RWPE2 (cell line): ENCODE measurements around the gene RANBP3L.
"Not testable (repeated sequence)": the region's sequence is repeated elsewhere in the genome, so short reads cannot be mapped to it uniquely, and the experiment has no call there.

Experiments
- ATAC-seq: fragments of 200-7000 bp; cut with Tn5 transposase; 3 replicates; pipeline ENCODE4 v1.9.1; 2021; ENCODE audit warnings: low read depth
- DNase-seq: peaks from one replicate; pipeline ENCODE4 v3.0.0-alpha.2; 2020; ENCODE audit warnings: low spot score
- H3K27ac ChIP-seq: fragments of 450-650 bp; 2 replicates; pipeline ENCODE4 v1.5.1; 2017; ENCODE audit warnings: mild to moderate bottlenecking; ENCODE audit not compliant: poor library complexity, severe bottlenecking
- H3K27me3 ChIP-seq: fragments of 250-450 bp; sonication (Bioruptor Pico); 2 replicates; pipeline ENCODE4 v1.5.1; 2021; ENCODE audit warnings: mild to moderate bottlenecking, moderate library complexity; ENCODE audit not compliant: insufficient read depth, poor library complexity, severe bottlenecking
- H3K36me3 ChIP-seq: fragments of 250-450 bp; sonication (Bioruptor Pico); 2 replicates; pipeline ENCODE4 v1.5.1; 2020; ENCODE audit warnings: low read depth, mild to moderate bottlenecking, moderate library complexity
- H3K4me1 ChIP-seq: fragments of 250-450 bp; sonication (Bioruptor Pico); 2 replicates; pipeline ENCODE4 v1.5.1; 2021; ENCODE audit warnings: mild to moderate bottlenecking, moderate library complexity; ENCODE audit not compliant: insufficient read depth, poor library complexity, severe bottlenecking
- H3K4me3 ChIP-seq: fragments of 250-450 bp; sonication (Bioruptor Pico); 2 replicates; pipeline ENCODE4 v1.5.1; 2021; ENCODE audit warnings: mild to moderate bottlenecking, moderate library complexity; ENCODE audit not compliant: severe bottlenecking
- H3K9me3 ChIP-seq: fragments of 250-450 bp; sonication (Bioruptor Pico); 2 replicates; pipeline ENCODE4 v1.5.1; 2021; ENCODE audit warnings: mild to moderate bottlenecking, moderate library complexity; ENCODE audit not compliant: severe bottlenecking
- CTCF ChIP-seq: fragments of 450-650 bp; IDR thresholded peaks from one replicate; pipeline ENCODE4 v1.5.1; 2017; ENCODE audit warnings: mild to moderate bottlenecking, moderate library complexity; ENCODE audit not compliant: poor library complexity, severe bottlenecking

RANBP3L gene

GRCh38 chr5:36205329-36205728 lies 96.4 kb downstream of the RANBP3L start:
- H3K27ac ChIP-seq, result no peak overlapping the region
- H3K4me1 ChIP-seq, result peaks cover 16% of the 10 kb centered on the region
- DNase-seq, result no peak
- H3K9me3 ChIP-seq, result no peaks in the 10 kb centered on the region
- no peak overlapping the region for H3K4me3 ChIP-seq
- ATAC-seq, result no peak
- H3K27me3 ChIP-seq, result no peaks in the 10 kb centered on the region
- no peak for TF ChIP-seq CTCF
- H3K36me3 ChIP-seq, result peaks cover 36% of the 10 kb centered on the region

GRCh38 chr5:36202521-36202961 lies 99.2 kb downstream of the RANBP3L start:
- H3K27ac ChIP-seq, result no peak overlapping the region
- peaks cover 59% of the 10 kb centered on the region for H3K36me3 ChIP-seq

GRCh38 chr5:36200513-36200912 lies 101.2 kb downstream of the RANBP3L start:
- Histone ChIP-seq H3K4me1 (peaks cover 14% of the 10 kb centered on the region), H3K27ac (no peak overlapping the region), H3K9me3 (no peaks in the 10 kb centered on the region), H3K36me3 (peaks cover 66% of the 10 kb centered on the region), H3K27me3 (no peaks in the 10 kb centered on the region), H3K4me3 (no peak overlapping the region)
- TF ChIP-seq CTCF, result no peak
- ATAC-seq, result peak; percentile 100
- DNase-seq, result no peak

More at GRCh38 chr5:36202521-36202961, 99.2 kb downstream of the RANBP3L start:
- no peak for DNase-seq
- Histone ChIP-seq H3K4me3 (no peak overlapping the region), H3K4me1 (peaks cover 14% of the 10 kb centered on the region), H3K9me3 (no peaks in the 10 kb centered on the region), H3K27me3 (no peaks in the 10 kb centered on the region)
- no peak for ATAC-seq
- no peak for TF ChIP-seq CTCF

GRCh38 chr5:36199620-36200019 lies 102.1 kb downstream of the RANBP3L start:
- Histone ChIP-seq H3K27ac (no peak overlapping the region), H3K9me3 (no peaks in the 10 kb centered on the region), H3K36me3 (peaks cover 70% of the 10 kb centered on the region), H3K27me3 (no peaks in the 10 kb centered on the region), H3K4me3 (no peak overlapping the region), H3K4me1 (peaks cover 14% of the 10 kb centered on the region)
- no peak for TF ChIP-seq CTCF
- no peak for DNase-seq
- no peak for ATAC-seq

- H3K36me3 ChIP-seq, result peaks cover 75% of the 10 kb centered on the region
- H3K9me3 ChIP-seq, ATAC-seq, H3K4me3 ChIP-seq, H3K27ac ChIP-seq, H3K27me3 ChIP-seq, DNase-seq: not testable (repeated sequence)
- H3K4me1 ChIP-seq, result peaks cover 14% of the 10 kb centered on the region
Observed at GRCh38 chr5:36198783-36199182, 102.9 kb downstream of the RANBP3L start.
